Breast epithelium (tissue), 4 donors: ENCODE results near the gene DPYD. TPM values are rescaled to one million over a fixed set of nuclear protein-coding genes. Genes with fewer than 3 reads are reported as not detected.

Experiments used
- DNase-seq, 2 donors: peaks; one replicate each; pipeline ENCODE4 v3.0.0-alpha.2; 2019; ENCODE audit warnings: low spot score in 2 of 2
- H3K27ac ChIP-seq, 2 donors: fragments of 200-600 bp; sonication (generic) in 1 of 2; one replicate each; pipeline ENCODE4 v1.5.1; 2016 to 2019; ENCODE audit warnings: mild to moderate bottlenecking in 1 of 2
- H3K27me3 ChIP-seq, 2 donors: fragments of 200-600 bp; sonication (generic) in 1 of 2; one replicate each; pipeline versions ENCODE4 v1.5.1 to v1.6.0; 2017 to 2019; ENCODE audit warnings: control low read depth in 1 of 2, mild to moderate bottlenecking in 1 of 2
- H3K36me3 ChIP-seq: fragments of 200-600 bp; one replicate; pipeline ENCODE4 v1.5.1; 2019
- H3K4me1 ChIP-seq, 2 donors: fragments of 200-600 bp; sonication (generic); one replicate each; pipeline ENCODE4 v1.5.1; 2016 to 2019; ENCODE audit warnings: control low read depth in 1 of 2
- H3K4me3 ChIP-seq, 3 donors: fragments of 200-600 bp; sonication (generic); 1 replicate in 2 of 3; 2 replicates in 1 of 3; pipeline ENCODE4 v1.5.1; 2016 to 2019; ENCODE audit warnings: mild to moderate bottlenecking in 3 of 3, moderate library complexity in 2 of 3
- H3K9me3 ChIP-seq, 2 donors: fragments of 200-600 bp; sonication (generic) in 1 of 2; one replicate each; pipeline ENCODE4 v1.5.1; 2016 to 2019; ENCODE audit warnings: control low read depth in 1 of 2
- POLR2A ChIP-seq: fragments of 450-650 bp; IDR thresholded peaks from one replicate; pipeline ENCODE4 v1.6.1; 2016; ENCODE audit warnings: antibody characterized with exemption, mild to moderate bottlenecking, moderate library complexity
- POLR2AphosphoS5 ChIP-seq, 3 donors: sonication (generic); formaldehyde crosslinking; IDR thresholded peaks; one replicate each; pipeline ENCODE4 v1.6.1; 2017; ENCODE audit warnings: antibody characterized with exemption in 3 of 3
- intact Hi-C: fragments of 100-400 bp; cut with DNase I; formaldehyde crosslinking; loops from one replicate; pipeline ENCODE4 v1.15.1; 2023; ENCODE audit warnings: low total_unique reads
- total RNA-seq, 3 donors: library from RNA; depleted of rRNA; stranded (reverse); fragments of >200 nt; gene quantifications; one replicate each; pipeline ENCODE4 v1.1.0, GENCODE V29; 2016
- TF ChIP-seq, protein P1 (sequence below), 3 donors: fragments of 450-650 bp; IDR thresholded peaks; one replicate each; pipeline ENCODE4 v1.5.1; 2016 to 2017; ENCODE audit warnings: antibody characterized with exemption in 3 of 3, mild to moderate bottlenecking in 3 of 3, moderate library complexity in 3 of 3

DPYD gene
- total RNA-seq, 3 donors from 2014 or later, result 56.4 to 95.1 (median 58.1) TPM

DNA sequence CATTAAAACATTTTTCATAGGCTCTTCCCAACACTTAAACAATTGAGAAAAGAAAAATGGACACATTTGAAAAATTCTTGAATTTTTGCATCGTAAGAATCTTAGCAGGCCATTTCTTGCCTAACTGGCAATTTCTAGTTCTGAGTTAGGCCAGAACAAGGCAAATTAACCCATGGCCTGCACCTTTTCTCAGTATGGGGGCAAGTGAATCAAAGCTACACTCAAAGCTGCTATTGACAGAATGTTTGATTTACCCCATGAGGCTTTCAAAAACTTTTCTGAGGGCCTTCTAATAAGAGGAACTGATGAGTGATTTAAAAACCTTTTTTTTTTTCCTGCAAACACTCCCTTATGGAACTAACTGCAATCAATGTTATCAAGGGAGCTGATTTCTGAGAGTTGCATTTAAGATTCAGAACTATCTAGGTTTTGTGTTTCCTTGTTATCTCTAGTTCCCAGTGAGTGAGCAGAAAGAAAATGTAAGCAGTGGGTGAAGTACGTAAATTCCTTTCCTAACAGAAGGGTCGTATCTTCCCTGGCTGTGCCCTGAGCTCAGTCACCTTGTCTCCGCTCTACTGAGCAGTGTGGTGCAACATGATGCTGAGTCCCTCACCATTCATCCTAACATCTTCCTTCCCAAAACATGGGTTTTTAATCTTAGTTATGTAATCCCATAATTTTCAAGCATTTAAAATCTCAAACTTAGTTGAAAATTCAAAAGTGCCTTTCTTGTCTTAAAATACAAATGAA, 353.7 kb downstream of the DPYD start:
- peaks cover 3% of the 10 kb centered on the region for H3K36me3 ChIP-seq
- no peak for DNase-seq
- no peaks in the 10 kb centered on the region for H3K9me3 ChIP-seq
- no peak overlapping the region for H3K4me3 ChIP-seq
- TF ChIP-seq, protein P1, sequence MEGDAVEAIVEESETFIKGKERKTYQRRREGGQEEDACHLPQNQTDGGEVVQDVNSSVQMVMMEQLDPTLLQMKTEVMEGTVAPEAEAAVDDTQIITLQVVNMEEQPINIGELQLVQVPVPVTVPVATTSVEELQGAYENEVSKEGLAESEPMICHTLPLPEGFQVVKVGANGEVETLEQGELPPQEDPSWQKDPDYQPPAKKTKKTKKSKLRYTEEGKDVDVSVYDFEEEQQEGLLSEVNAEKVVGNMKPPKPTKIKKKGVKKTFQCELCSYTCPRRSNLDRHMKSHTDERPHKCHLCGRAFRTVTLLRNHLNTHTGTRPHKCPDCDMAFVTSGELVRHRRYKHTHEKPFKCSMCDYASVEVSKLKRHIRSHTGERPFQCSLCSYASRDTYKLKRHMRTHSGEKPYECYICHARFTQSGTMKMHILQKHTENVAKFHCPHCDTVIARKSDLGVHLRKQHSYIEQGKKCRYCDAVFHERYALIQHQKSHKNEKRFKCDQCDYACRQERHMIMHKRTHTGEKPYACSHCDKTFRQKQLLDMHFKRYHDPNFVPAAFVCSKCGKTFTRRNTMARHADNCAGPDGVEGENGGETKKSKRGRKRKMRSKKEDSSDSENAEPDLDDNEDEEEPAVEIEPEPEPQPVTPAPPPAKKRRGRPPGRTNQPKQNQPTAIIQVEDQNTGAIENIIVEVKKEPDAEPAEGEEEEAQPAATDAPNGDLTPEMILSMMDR (IDR thresholded peaks at IDR 0.05), result no peak
- TF ChIP-seq POLR2AphosphoS5 (IDR thresholded peaks at IDR 0.05), result no peak
- TF ChIP-seq POLR2A, result no peak
- intact Hi-C loops, result no loop called here
- no peaks in the 10 kb centered on the region for H3K4me1 ChIP-seq
- no peaks in the 10 kb centered on the region for H3K27me3 ChIP-seq
- no peak overlapping the region for H3K27ac ChIP-seq

DNA sequence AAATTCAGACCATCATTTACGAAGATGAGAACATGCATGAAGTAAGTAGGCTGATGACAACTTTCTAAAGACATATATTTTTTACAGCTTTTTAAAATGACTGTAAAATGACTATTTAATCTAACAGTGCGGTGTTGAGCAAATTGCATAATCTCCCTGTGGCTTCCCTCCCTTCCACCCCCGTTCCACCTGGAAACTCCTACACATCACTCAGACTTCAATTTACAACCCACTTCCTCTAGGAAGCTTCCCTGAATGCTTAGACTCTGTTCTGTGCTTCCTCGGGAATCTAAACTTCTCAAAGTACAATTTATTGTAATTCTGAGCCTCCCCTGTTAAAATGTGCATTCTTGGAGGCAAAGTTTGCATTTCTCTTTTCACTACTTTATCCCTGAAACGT, 354.9 kb downstream of the DPYD start:
- H3K27me3 ChIP-seq, result no peaks in the 10 kb centered on the region
- no peak overlapping the region for H3K27ac ChIP-seq
- no peaks in the 10 kb centered on the region for H3K9me3 ChIP-seq
- H3K4me1 ChIP-seq, result no peaks in the 10 kb centered on the region
- TF ChIP-seq POLR2AphosphoS5 (IDR thresholded peaks at IDR 0.05) (no peak), POLR2A (no peak)
- TF ChIP-seq, protein P1 (IDR thresholded peaks at IDR 0.05), result no peak
- intact Hi-C loops, result no loop called here
- H3K4me3 ChIP-seq, result no peak overlapping the region
- H3K36me3 ChIP-seq, result no peaks in the 10 kb centered on the region
- DNase-seq, result no peak

DNA sequence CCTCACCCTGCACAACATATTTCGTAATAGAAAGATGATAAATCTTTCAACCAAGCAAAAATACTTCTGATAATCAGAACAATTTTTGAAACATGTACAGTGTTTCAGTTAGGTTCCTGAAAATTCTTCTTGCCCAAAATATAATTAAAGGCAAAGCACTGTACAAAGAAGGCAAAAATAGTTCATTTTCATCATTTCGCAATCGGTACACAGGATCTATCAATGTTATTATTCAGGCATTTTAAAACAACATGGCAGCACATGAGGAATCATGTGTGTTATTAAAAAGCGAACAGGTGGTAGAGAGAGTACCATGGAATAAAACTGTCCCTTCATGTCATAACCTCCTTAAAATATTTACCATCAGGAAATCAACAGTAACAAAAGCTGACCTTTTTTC, 356.9 kb downstream of the DPYD start:
- intact Hi-C loops, result no loop called here
- Histone ChIP-seq H3K27ac (no peak overlapping the region), H3K9me3 (no peaks in the 10 kb centered on the region), H3K36me3 (no peaks in the 10 kb centered on the region), H3K4me1 (no peaks in the 10 kb centered on the region), H3K4me3 (no peak overlapping the region), H3K27me3 (no peaks in the 10 kb centered on the region)
- TF ChIP-seq POLR2A (no peak), POLR2AphosphoS5 (IDR thresholded peaks at IDR 0.05) (no peak)
- TF ChIP-seq, protein P1 (IDR thresholded peaks at IDR 0.05), result no peak
- DNase-seq, result no peak

DNA sequence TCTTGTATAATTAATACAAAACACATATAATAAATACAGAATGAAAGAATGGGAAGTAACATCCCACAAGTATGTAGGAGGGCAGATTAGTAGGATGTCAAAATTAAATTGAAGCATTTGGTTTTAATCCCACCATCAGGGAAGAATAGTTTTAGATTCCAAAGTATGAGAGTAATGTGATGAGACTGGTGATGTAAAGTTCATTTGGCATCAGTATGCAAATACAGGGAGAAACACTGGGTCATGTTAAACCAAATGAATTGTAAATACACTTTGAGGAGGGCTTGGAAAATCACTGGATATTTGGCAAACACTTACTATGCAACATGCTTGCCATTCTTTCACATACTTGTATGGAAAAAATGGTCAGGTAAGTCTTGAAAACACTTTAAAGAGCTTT, 358.8 kb downstream of the DPYD start:
- Histone ChIP-seq H3K4me3 (no peak overlapping the region), H3K27ac (no peak overlapping the region), H3K27me3 (no peaks in the 10 kb centered on the region), H3K36me3 (no peaks in the 10 kb centered on the region), H3K4me1 (no peaks in the 10 kb centered on the region), H3K9me3 (no peaks in the 10 kb centered on the region)
- no peak for DNase-seq
- no peak for TF ChIP-seq POLR2AphosphoS5 (IDR thresholded peaks at IDR 0.05)
- intact Hi-C loops, result no loop called here

DNA sequence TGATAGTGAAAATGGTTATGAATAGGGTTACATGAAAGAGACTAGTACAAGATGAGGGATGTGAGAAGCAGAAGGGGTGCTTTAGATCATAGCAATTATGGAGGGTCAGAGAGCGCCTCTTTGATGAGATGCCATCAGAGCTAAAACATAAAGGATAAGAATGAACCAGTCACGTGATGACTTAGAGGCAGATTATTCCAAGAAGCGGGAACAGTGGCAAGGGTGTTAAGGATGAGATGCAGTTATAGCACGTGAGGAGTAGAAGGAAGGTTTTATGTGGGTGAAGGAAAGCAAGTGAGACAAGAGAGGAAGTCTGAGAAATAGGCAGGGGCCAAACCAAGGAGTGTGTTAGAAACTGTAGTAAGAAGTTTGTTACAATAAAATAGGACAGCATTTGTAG, 360.1 kb downstream of the DPYD start:
- H3K36me3 ChIP-seq, result no peaks in the 10 kb centered on the region
- no peaks in the 10 kb centered on the region for H3K4me1 ChIP-seq
- H3K9me3 ChIP-seq, result no peaks in the 10 kb centered on the region
- no peak for TF ChIP-seq POLR2AphosphoS5 (IDR thresholded peaks at IDR 0.05)
- no peak for TF ChIP-seq POLR2A
- TF ChIP-seq, protein P1 (IDR thresholded peaks at IDR 0.05), result no peak
- no peaks in the 10 kb centered on the region for H3K27me3 ChIP-seq
- H3K27ac ChIP-seq, result no peak overlapping the region
- no peak overlapping the region for H3K4me3 ChIP-seq
- intact Hi-C loops, result no loop called here
- DNase-seq, result no peak
